ENCODE data around the gene GPX5.
A peak's percentile ranks its signal among the peaks of the same experiment; 100 is the strongest.
"Not testable (repeated sequence)": the region's sequence is repeated elsewhere in the genome, so short reads cannot be mapped to it uniquely, and the experiment has no call there.

GPX5 gene

GRCh38 chr6:28512387-28512786 lies 13.3 kb upstream of the GPX5 start:
- not testable (repeated sequence) for DNase-seq (ENCODE audit: low read depth in 2 of 2)

GRCh38 chr6:28515676-28516075 lies 10.0 kb upstream of the GPX5 start, which contains the start of gene GPX6:
Gene GPX6 (minus strand): TSS chr6:28515793. CDS start chr6:28515743, 50 bp downstream.
- DNase-seq (ENCODE audit: low read depth in 2 of 2), result no peak

- DNase-seq (ENCODE audit: low read depth in 2 of 2), result no peak
These were observed 7.7 kb upstream of the GPX5 start for GRCh38 chr6:28517964-28518363.

- DNase-seq (ENCODE audit: low read depth in 2 of 2), result no peak
These were observed 3.0 kb upstream of the GPX5 start for GRCh38 chr6:28522594-28523240.

- DNase-seq (ENCODE audit: low read depth in 2 of 2), result peak in 1 of 2 donors; percentile 16
These were observed 2.4 kb upstream of the GPX5 start for GRCh38 chr6:28523241-28523622.

- no peak for DNase-seq (ENCODE audit: low read depth in 2 of 2)
These were observed 5.1 kb downstream of the GPX5 start for GRCh38 chr6:28530777-28531176.

- no peak for DNase-seq (ENCODE audit: low read depth in 2 of 2)
These were observed 5.9 kb downstream of the GPX5 start for GRCh38 chr6:28531479-28532128.

GRCh38 chr6:28534306-28534705 lies 8.6 kb downstream of the GPX5 start:
- no peak for DNase-seq (ENCODE audit: low read depth in 2 of 2)

- no peak for DNase-seq (ENCODE audit: low read depth in 2 of 2)
These were observed 9.2 kb downstream of the GPX5 start for GRCh38 chr6:28534875-28535274.

- DNase-seq (ENCODE audit: low read depth in 2 of 2), result no peak
These were observed 11.4 kb downstream of the GPX5 start for GRCh38 chr6:28537065-28537464.

- no peak for DNase-seq (ENCODE audit: low read depth in 2 of 2)
These were observed 11.9 kb downstream of the GPX5 start for GRCh38 chr6:28537509-28538140.

GRCh38 chr6:28541996-28542395 lies 16.3 kb downstream of the GPX5 start:
- DNase-seq (ENCODE audit: low read depth in 2 of 2), result no peak

- peak in 1 of 2 donors; percentile 22 for DNase-seq (ENCODE audit: low read depth in 2 of 2)
These were observed 17.0 kb downstream of the GPX5 start for GRCh38 chr6:28542440-28543296.

- no peak for DNase-seq (ENCODE audit: low read depth in 2 of 2)
These were observed 18.2 kb downstream of the GPX5 start for GRCh38 chr6:28543651-28544610.

GRCh38 chr6:28545955-28546354 lies 20.3 kb downstream of the GPX5 start:
- no peak for DNase-seq (ENCODE audit: low read depth in 2 of 2)

GRCh38 chr6:28547003-28547402 lies 21.3 kb downstream of the GPX5 start:
- DNase-seq (ENCODE audit: low read depth in 2 of 2), result not testable (repeated sequence)

GRCh38 chr6:28551891-28552666 lies 26.4 kb downstream of the GPX5 start:
- no peak for DNase-seq (ENCODE audit: low read depth in 2 of 2)

GRCh38 chr6:28553384-28553985 lies 27.8 kb downstream of the GPX5 start:
- no peak for DNase-seq (ENCODE audit: low read depth in 2 of 2)

- no peak for DNase-seq (ENCODE audit: low read depth in 2 of 2)
These were observed 28.6 kb downstream of the GPX5 start for GRCh38 chr6:28553986-28554881.

Data from stimulated activated CD8-positive, alpha-beta memory T cell treated with anti-CD3 and anti-CD28 coated beads, Interleukin-15, amount 100 ng/mL, for 4 hours (primary cell).